Measurements from ENCODE around the gene VTI1A. TPM values are rescaled to one million over a fixed set of nuclear protein-coding genes. Genes with fewer than 3 reads are reported as not detected.
"Not testable (repeated sequence)": the region's sequence is repeated elsewhere in the genome, so short reads cannot be mapped to it uniquely, and the experiment has no call there.

Gene VTI1A
- polyA plus RNA-seq, 1 donor, result 17.2 TPM

GRCh38 chr10:112535531-112535951, 88.5 kb downstream of the VTI1A start:
- no peak overlapping the region for H3K27ac ChIP-seq (ENCODE audit: low read length)
- WGBS (ENCODE audit: insufficient coverage, low lambda C conversion rate), result no CpG with 5 or more reads among the region's 3 CpGs
- peak in 1 of 2 donors; percentile 14 for DNase-seq
- no peaks in the 10 kb centered on the region for H3K9me3 ChIP-seq (ENCODE audit: control insufficient read depth, low read depth, low read length)
- no peaks in the 10 kb centered on the region for H3K4me1 ChIP-seq (ENCODE audit: control insufficient read depth, insufficient read depth, low read length)
- no peaks in the 10 kb centered on the region for H3K27me3 ChIP-seq (ENCODE audit: control insufficient read depth, insufficient read depth, low read length)
- peaks cover 8% of the 10 kb centered on the region for H3K36me3 ChIP-seq (ENCODE audit: control insufficient read depth, insufficient read depth, low read length)
- no peak overlapping the region for H3K4me3 ChIP-seq (ENCODE audit: low read length)

- WGBS (ENCODE audit: insufficient coverage, low lambda C conversion rate), result 92% methylated on average over 2 of the region's 8 CpGs
- no peaks in the 10 kb centered on the region for H3K27me3 ChIP-seq (ENCODE audit: control insufficient read depth, insufficient read depth, low read length)
- H3K9me3 ChIP-seq (ENCODE audit: control insufficient read depth, low read depth, low read length), result no peaks in the 10 kb centered on the region
- no peak overlapping the region for H3K4me3 ChIP-seq (ENCODE audit: low read length)
- no peak for DNase-seq
- no peak overlapping the region for H3K27ac ChIP-seq (ENCODE audit: low read length)
- peaks cover 8% of the 10 kb centered on the region for H3K36me3 ChIP-seq (ENCODE audit: control insufficient read depth, insufficient read depth, low read length)
- no peaks in the 10 kb centered on the region for H3K4me1 ChIP-seq (ENCODE audit: control insufficient read depth, insufficient read depth, low read length)
Observed at GRCh38 chr10:112536663-112537062, 89.6 kb downstream of the VTI1A start.

DNA sequence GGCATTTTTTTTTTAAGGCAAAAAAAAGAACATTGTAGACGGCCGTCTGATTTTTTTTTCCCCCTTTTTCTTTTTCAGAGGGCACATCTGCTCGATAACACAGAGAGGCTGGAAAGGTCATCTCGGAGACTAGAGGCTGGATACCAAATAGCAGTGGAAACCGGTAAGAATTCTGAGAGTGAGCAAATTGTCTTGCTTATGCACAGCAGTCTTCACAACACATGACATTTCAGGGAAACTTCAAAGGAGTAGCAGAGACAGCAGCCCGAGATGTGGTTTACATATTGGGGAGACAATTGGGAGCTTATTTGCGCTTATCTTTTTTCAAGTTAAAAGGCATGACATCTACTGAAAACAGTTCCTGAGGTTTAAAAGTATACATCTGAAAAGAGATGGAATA, 91.2 kb downstream of the VTI1A start:
- H3K36me3 ChIP-seq (ENCODE audit: control insufficient read depth, insufficient read depth, low read length), result peaks cover 8% of the 10 kb centered on the region
- no peaks in the 10 kb centered on the region for H3K4me1 ChIP-seq (ENCODE audit: control insufficient read depth, insufficient read depth, low read length)
- DNase-seq, result no peak
- no peak overlapping the region for H3K4me3 ChIP-seq (ENCODE audit: low read length)
- WGBS (ENCODE audit: insufficient coverage, low lambda C conversion rate), result 80% methylated on average over 2 of the region's 7 CpGs
- H3K27me3 ChIP-seq (ENCODE audit: control insufficient read depth, insufficient read depth, low read length), result no peaks in the 10 kb centered on the region
- no peak overlapping the region for H3K27ac ChIP-seq (ENCODE audit: low read length)
- no peaks in the 10 kb centered on the region for H3K9me3 ChIP-seq (ENCODE audit: control insufficient read depth, low read depth, low read length)

GRCh38 chr10:112539340-112539739, 92.3 kb downstream of the VTI1A start:
- Histone ChIP-seq H3K27me3 (ENCODE audit: control insufficient read depth, insufficient read depth, low read length) (no peaks in the 10 kb centered on the region), H3K36me3 (ENCODE audit: control insufficient read depth, insufficient read depth, low read length) (peaks cover 8% of the 10 kb centered on the region), H3K4me3 (ENCODE audit: low read length) (no peak overlapping the region), H3K9me3 (ENCODE audit: control insufficient read depth, low read depth, low read length) (no peaks in the 10 kb centered on the region), H3K27ac (ENCODE audit: low read length) (no peak overlapping the region), H3K4me1 (ENCODE audit: control insufficient read depth, insufficient read depth, low read length) (no peaks in the 10 kb centered on the region)
- WGBS (ENCODE audit: insufficient coverage, low lambda C conversion rate), result 80% methylated on average over 1 of the region's 3 CpGs
- DNase-seq, result no peak

GRCh38 chr10:112542823-112543222, 95.8 kb downstream of the VTI1A start:
- not testable (repeated sequence) for H3K27me3 ChIP-seq (ENCODE audit: control insufficient read depth, insufficient read depth, low read length)

DNA sequence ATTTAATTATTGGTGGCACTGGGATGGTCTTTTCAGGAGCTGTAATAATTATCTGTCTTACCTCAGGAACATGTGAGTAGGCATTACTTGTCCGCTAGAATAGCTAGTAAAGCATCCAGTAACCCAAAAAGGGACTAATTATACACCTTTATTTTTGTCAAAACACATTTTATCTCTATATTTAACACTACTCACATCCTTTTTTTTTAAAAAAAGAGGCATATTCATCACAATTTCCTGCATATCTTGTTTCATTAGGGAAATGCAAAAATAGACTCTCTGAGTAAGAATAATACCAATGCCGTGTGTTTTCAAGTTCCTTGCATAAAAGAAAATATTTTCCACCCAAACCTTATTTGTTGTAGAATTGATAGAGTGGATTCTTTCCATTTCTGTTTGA, 99.5 kb downstream of the VTI1A start:
- WGBS (ENCODE audit: insufficient coverage, low lambda C conversion rate), result 100% methylated on average over 2 of the region's 2 CpGs
- no peaks in the 10 kb centered on the region for H3K9me3 ChIP-seq (ENCODE audit: control insufficient read depth, low read depth, low read length)
- no peak for DNase-seq

More at GRCh38 chr10:112542823-112543222, 95.8 kb downstream of the VTI1A start:
- no CpG with 5 or more reads among the region's 5 CpGs for WGBS (ENCODE audit: insufficient coverage, low lambda C conversion rate)
- H3K27ac ChIP-seq (ENCODE audit: low read length); H3K4me3 ChIP-seq (ENCODE audit: low read length); H3K36me3 ChIP-seq (ENCODE audit: control insufficient read depth, insufficient read depth, low read length); DNase-seq; H3K4me1 ChIP-seq (ENCODE audit: control insufficient read depth, insufficient read depth, low read length); H3K9me3 ChIP-seq (ENCODE audit: control insufficient read depth, low read depth, low read length): not testable (repeated sequence)

DNA sequence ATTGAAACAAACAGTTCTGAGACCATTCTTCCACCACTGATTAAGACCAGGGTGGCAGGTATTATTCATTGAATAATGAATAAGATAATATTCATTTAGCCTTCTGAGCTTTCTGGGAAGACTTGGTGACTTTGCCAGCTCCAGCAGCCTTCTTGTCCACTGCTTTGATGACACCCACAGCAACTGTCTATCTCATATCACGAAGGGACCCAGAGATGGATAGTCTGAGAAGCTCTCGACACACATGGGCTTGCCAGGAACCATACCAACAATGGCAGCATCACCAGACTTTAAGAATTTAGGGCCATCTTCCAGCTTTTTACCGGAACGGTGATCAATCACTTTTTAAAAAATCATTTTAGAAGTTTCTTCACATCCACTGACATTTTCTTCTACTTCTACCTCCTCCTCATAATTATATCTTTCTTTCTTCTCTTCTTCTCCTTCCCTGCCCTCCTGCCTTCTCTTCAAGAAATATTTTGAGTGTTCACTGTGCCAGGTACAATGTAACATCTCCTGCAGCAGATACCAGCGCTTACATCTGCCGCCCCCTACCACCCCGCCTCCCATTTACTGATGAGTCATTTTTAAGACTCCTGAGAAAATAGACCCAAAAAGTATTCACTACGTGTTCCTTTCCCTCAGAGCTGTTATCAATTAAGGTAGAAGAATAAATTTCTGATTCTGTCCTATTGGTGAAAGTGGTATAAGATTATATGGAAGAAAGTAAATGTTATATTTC, 101.7 kb downstream of the VTI1A start:
- no peak for DNase-seq
- H3K9me3 ChIP-seq (ENCODE audit: control insufficient read depth, low read depth, low read length), result no peaks in the 10 kb centered on the region
- H3K27me3 ChIP-seq (ENCODE audit: control insufficient read depth, insufficient read depth, low read length), result no peaks in the 10 kb centered on the region
- H3K4me3 ChIP-seq (ENCODE audit: low read length), result no peak overlapping the region
- H3K36me3 ChIP-seq (ENCODE audit: control insufficient read depth, insufficient read depth, low read length), result no peaks in the 10 kb centered on the region
- no peaks in the 10 kb centered on the region for H3K4me1 ChIP-seq (ENCODE audit: control insufficient read depth, insufficient read depth, low read length)
- 100% methylated on average over 3 of the region's 8 CpGs for WGBS (ENCODE audit: insufficient coverage, low lambda C conversion rate)
- no peak overlapping the region for H3K27ac ChIP-seq (ENCODE audit: low read length)

More for the DNA sequence above, 99.5 kb downstream of the VTI1A start:
- H3K27me3 ChIP-seq (ENCODE audit: control insufficient read depth, insufficient read depth, low read length), result no peaks in the 10 kb centered on the region
- H3K27ac ChIP-seq (ENCODE audit: low read length), result no peak overlapping the region
- no peaks in the 10 kb centered on the region for H3K36me3 ChIP-seq (ENCODE audit: control insufficient read depth, insufficient read depth, low read length)
- no peak overlapping the region for H3K4me3 ChIP-seq (ENCODE audit: low read length)
- no peaks in the 10 kb centered on the region for H3K4me1 ChIP-seq (ENCODE audit: control insufficient read depth, insufficient read depth, low read length)

- Histone ChIP-seq H3K27ac (ENCODE audit: low read length) (no peak overlapping the region), H3K27me3 (ENCODE audit: control insufficient read depth, insufficient read depth, low read length) (no peaks in the 10 kb centered on the region), H3K4me3 (ENCODE audit: low read length) (no peak overlapping the region), H3K4me1 (ENCODE audit: control insufficient read depth, insufficient read depth, low read length) (peaks cover 2% of the 10 kb centered on the region), H3K36me3 (ENCODE audit: control insufficient read depth, insufficient read depth, low read length) (no peaks in the 10 kb centered on the region), H3K9me3 (ENCODE audit: control insufficient read depth, low read depth, low read length) (no peaks in the 10 kb centered on the region)
- 60% methylated on average over 3 of the region's 4 CpGs for WGBS (ENCODE audit: insufficient coverage, low lambda C conversion rate)
- peak in 1 of 2 donors; percentile 43 for DNase-seq
Observed at GRCh38 chr10:112552593-112553110, 105.6 kb downstream of the VTI1A start.

GRCh38 chr10:112553315-112553714, 106.3 kb downstream of the VTI1A start:
- no CpG with 5 or more reads among the region's 3 CpGs for WGBS (ENCODE audit: insufficient coverage, low lambda C conversion rate)
- Histone ChIP-seq H3K27me3 (ENCODE audit: control insufficient read depth, insufficient read depth, low read length) (no peaks in the 10 kb centered on the region), H3K27ac (ENCODE audit: low read length) (no peak overlapping the region), H3K36me3 (ENCODE audit: control insufficient read depth, insufficient read depth, low read length) (no peaks in the 10 kb centered on the region), H3K9me3 (ENCODE audit: control insufficient read depth, low read depth, low read length) (no peaks in the 10 kb centered on the region), H3K4me1 (ENCODE audit: control insufficient read depth, insufficient read depth, low read length) (peaks cover 3% of the 10 kb centered on the region), H3K4me3 (ENCODE audit: low read length) (no peak overlapping the region)
- no peak for DNase-seq

GRCh38 chr10:112554263-112554662, 107.2 kb downstream of the VTI1A start:
- DNase-seq, result no peak
- no peaks in the 10 kb centered on the region for H3K36me3 ChIP-seq (ENCODE audit: control insufficient read depth, insufficient read depth, low read length)
- no peak overlapping the region for H3K4me3 ChIP-seq (ENCODE audit: low read length)
- no peak overlapping the region for H3K27ac ChIP-seq (ENCODE audit: low read length)
- no peaks in the 10 kb centered on the region for H3K9me3 ChIP-seq (ENCODE audit: control insufficient read depth, low read depth, low read length)
- H3K27me3 ChIP-seq (ENCODE audit: control insufficient read depth, insufficient read depth, low read length), result no peaks in the 10 kb centered on the region
- H3K4me1 ChIP-seq (ENCODE audit: control insufficient read depth, insufficient read depth, low read length), result peaks cover 3% of the 10 kb centered on the region

DNA sequence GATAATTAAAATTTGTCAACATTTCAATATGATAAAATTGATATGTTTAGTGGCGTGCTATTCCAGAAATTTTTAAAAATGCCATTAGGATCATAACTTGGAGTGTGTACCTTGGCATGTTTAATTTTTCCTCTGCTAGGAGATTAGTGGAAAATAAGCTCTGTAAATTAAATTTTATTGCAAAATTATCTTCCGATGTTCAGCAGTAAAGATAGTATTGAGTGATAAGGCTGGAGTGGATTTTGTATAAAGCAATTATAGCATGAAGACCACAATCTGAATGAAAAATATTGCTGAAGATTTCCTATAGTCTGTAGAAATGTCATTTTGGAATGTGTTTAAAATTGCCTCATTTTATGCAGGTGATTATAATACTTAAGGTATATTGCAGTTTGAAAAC, 110.2 kb downstream of the VTI1A start:
- DNase-seq, result no peak
- no peak overlapping the region for H3K4me3 ChIP-seq (ENCODE audit: low read length)
- WGBS (ENCODE audit: insufficient coverage, low lambda C conversion rate), result 30% methylated on average over 2 of the region's 2 CpGs
- no peaks in the 10 kb centered on the region for H3K27me3 ChIP-seq (ENCODE audit: control insufficient read depth, insufficient read depth, low read length)
- no peaks in the 10 kb centered on the region for H3K36me3 ChIP-seq (ENCODE audit: control insufficient read depth, insufficient read depth, low read length)
- H3K27ac ChIP-seq (ENCODE audit: low read length), result no peak overlapping the region
- H3K9me3 ChIP-seq (ENCODE audit: control insufficient read depth, low read depth, low read length), result no peaks in the 10 kb centered on the region
- peaks cover 5% of the 10 kb centered on the region for H3K4me1 ChIP-seq (ENCODE audit: control insufficient read depth, insufficient read depth, low read length)
